Stimulated activated CD4-positive, alpha-beta T cell treated with anti-CD3 and anti-CD28 coated beads, TNF-alpha, amount 100 ng/mL, for 48 hours (primary cell): ENCODE results near the gene ADD1.

Source experiments
- DNase-seq, 3 donors: peaks; one replicate each; pipeline ENCODE4 v3.0.0-alpha.2; 2020; ENCODE audit warnings: low read depth in 3 of 3

ADD1 gene, protein sequence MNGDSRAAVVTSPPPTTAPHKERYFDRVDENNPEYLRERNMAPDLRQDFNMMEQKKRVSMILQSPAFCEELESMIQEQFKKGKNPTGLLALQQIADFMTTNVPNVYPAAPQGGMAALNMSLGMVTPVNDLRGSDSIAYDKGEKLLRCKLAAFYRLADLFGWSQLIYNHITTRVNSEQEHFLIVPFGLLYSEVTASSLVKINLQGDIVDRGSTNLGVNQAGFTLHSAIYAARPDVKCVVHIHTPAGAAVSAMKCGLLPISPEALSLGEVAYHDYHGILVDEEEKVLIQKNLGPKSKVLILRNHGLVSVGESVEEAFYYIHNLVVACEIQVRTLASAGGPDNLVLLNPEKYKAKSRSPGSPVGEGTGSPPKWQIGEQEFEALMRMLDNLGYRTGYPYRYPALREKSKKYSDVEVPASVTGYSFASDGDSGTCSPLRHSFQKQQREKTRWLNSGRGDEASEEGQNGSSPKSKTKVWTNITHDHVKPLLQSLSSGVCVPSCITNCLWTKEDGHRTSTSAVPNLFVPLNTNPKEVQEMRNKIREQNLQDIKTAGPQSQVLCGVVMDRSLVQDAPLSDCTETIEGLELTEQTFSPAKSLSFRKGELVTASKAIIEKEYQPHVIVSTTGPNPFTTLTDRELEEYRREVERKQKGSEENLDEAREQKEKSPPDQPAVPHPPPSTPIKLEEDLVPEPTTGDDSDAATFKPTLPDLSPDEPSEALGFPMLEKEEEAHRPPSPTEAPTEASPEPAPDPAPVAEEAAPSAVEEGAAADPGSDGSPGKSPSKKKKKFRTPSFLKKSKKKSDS

GRCh38 chr4:2843263-2843940, at the start of gene ADD1:
Gene ADD1, plus strand, starts transcription at chr4:2843844. Its CDS starts 32,072 bp downstream, at chr4:2875916.
- DNase-seq, result peak; percentile 83 to 90 (median 85)

DNA sequence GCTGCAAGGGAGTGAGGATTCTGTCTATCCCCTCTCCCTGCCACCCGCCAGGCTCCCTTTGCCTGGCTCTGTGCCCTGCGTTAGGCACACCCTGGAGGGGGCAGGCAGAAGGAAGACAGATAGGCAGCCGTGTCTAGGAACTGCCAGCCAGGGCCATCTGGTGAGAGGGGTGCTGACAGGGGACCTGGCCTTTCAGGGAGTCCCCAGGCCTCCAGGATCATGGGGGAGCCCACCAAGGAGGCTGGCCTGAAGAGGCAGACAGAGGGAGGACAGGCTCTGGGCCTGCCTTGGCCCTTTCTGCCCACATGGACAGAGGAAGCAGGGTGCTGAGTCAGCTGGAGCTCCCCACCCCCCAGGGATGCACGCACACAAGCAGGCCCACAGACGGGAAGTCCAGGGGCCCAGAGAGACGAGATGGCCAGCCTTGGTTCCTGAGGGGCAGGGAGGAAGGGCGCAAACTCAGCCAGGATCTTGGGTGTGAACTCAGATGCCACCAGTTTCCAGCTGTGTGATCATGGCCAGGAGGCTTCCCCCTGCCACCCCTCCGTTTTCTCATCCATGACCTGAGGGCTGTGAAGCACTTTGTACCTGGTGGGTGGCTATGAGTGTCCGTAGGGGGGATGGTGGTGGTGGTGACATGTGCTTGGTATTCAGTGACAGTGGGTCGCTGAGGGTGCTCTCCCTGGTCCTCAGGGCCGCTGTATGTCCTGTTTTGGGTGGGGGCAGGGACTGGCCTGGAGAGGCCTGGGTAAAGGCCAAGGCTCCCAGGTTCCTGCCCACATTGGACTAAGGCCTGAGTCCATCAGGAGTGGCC, 49.0 kb upstream of the ADD1 start:
- no peak for DNase-seq

DNA sequence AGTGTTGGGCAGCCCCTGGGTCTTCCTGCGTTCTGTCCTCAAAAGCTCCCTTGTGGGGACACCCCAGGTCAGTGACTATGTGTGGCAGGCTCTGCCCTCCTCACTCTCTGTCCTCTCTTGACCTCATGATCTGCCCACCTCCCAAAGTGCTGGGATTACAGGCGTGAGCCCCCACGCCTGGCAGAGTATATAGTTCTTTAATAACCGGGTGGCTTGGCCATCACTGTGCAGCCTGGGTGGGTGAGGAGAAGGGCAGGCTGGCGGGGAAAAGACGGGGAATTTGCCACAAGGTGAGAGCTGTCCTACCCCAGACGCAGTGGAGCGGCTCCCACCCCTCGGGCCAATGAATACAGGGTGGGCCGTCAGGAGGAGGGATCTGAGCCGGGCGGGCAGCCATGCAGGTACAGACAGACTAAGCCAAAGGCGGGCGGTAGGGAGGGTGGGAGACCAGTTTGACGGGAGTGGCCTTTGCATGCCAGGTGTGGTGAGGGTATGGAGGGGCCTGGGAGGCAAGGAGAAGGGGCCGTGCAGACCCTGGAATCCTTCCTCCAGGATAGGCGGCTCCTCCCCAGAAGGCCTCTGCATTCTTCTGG, 48.2 kb upstream of the ADD1 start:
- DNase-seq, result no peak

GRCh38 chr4:2795893-2796848, 47.5 kb upstream of the ADD1 start:
- DNase-seq, result no peak

GRCh38 chr4:2796849-2797544, 46.6 kb upstream of the ADD1 start:
- no peak for DNase-seq

DNA sequence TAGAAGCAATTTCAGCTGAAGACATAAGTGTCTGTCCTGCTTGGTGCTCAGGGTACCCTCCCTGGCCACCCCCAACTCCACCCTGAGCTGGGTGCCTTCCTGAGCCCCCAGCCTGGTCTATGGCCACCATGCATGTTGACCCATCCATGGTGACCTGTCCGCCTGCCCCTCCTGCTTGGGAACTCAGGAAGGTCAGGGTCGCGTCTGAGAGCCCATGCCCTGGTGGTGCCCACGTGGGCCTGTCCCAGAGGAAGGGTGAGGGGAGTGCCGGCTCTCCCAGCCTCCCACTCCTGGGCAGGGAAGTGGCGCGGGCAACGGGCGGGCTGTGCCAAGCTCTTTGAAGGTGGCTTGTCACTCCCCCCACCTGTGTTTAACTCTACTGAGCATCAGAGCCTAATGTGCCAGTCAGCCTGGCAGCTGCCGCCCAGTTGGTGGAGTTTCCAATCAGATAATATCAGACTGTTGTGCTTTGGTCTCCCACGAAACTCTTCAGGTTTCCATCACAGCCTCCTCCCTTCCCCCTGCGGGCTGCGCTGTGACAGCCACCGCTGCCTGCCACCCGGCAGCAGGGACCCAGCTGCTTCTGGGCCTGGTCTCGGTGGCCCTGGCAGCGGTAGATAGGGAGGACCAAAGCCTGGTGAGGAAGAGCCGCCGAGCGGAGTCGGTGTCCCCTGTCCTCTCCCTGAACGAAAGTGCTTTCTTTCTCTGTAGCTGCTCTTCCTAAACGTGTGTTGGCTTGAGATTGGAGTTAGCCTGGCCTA, 45.9 kb upstream of the ADD1 start:
- no peak for DNase-seq

DNA sequence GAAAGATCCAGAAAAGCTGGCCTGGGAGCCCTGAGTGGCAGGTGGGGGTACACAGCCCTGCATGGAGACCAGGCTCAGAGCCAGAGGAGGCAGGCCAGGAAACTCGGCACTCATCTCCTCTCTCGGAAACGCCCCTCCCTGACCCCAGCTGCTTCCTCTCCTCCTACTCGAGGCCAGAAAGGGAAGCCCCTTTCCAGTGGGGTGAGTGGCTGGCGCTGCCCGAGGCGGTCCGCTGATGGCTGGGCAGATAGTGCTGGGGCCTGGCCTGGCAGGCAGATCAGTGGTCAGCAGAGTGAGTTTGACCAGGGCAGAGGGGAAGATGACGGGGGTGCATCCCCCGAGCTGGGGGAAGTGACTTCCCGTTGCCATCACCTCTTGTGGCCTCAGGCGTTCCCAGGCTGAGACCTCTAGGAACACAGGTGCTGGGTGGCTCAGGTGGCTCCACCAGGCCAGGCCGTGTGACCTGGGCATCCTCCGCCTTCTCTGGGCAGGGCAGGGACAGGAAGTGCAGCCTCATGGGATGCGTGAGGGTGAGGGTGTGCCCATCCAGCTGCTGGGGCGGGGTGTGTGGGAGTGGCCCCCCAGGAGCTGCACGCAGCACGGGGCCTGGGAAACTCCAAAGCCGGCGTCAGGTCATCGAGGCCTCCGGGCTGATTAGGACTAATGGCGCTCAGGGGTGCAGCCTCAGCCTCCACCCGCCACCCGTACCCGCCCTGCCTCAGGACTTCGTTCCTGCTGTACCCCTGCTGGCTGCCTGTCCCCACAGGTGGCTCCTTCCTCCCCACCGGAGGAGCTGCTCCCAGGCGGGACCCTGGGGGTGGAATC, 45.0 kb upstream of the ADD1 start:
- DNase-seq, result no peak

- no peak for DNase-seq
These were observed 44.3 kb upstream of the ADD1 start for GRCh38 chr4:2799224-2799911.

DNA sequence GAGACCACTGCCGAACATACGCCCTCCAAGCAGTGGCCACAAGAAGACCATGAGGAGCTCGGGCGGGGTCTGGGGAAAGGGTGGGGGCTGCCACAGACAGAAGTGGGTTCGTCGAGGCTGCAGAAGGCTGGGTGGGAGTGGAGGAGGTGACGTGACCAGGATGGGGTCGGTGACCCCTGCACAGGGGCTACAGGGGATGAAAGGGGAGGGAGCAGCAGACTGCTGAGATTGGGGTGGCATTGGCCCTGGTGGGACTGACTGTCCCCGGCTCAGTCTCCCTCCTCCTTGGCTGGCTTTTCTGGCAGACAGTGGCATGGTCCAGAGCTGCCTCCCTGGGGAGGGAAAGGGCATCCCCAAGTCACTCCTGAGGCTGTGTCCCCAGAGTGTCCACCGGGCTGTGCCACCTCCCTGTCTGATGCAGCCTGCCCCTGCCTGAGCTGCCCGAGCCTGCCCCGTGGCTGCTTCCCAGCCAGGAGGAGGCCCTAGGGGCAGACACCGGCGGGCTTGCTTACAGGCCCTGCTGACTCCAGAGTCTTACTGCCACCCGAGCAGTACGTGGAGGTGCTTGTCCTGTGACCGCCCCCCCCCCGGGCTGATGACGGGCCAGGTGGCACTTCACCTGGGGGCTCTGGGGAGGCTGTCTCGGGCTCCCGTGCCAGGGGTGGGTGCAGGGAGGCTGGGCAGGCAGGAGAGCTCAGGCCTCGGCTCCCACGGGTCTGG, 43.5 kb upstream of the ADD1 start:
- DNase-seq, result no peak

GRCh38 chr4:2800691-2801596, 42.7 kb upstream of the ADD1 start:
- no peak for DNase-seq

GRCh38 chr4:2802618-2803531, 40.8 kb upstream of the ADD1 start:
- DNase-seq, result no peak

DNA sequence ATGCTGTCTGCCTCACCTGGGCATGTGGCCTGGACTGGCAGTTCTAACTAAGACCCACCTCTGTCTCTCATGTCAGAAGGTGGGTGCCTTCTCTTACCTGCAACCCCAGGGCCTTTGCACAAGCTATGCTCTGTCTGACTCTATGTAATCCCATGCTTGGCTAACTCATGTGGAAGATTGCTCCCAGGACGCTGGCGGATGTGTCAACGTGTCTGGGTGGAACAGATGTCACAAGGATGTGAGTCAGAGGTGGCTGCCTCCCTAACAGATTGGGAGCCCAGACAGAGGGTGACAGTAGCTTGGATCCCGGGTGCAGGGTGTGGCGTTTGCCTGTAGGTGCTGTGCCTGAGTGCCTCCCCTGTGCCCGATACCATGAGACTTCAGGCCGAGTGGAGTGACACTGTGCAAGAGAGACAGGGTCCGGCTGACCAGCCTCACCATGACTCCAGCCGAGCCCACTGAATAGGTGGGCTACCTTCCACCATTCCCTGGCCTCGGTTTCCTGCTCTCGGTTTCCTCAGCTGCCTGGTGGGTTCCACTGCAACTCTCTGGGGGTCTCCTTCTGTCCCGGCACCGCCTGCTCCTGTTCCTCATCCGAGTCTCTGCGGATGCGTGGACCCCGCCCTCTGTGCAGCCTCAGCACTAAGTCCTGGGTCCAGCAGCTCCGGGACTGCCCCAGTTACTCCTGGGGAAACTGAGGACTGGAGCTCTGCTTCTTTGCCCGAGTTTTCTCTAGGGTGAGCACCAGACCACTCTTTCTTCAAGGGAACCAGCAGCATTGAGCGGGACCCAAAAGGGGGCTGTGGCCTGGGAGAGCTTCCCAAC, 39.8 kb upstream of the ADD1 start:
- no peak for DNase-seq

- no peak for DNase-seq
These were observed 39.1 kb upstream of the ADD1 start for GRCh38 chr4:2804449-2804972.
